ENCODE measurements around the gene LTBP1.
"Not testable (repeated sequence)": the region's sequence is repeated elsewhere in the genome, so short reads cannot be mapped to it uniquely, and the experiment has no call there.

The LTBP1 gene

GRCh38 chr2:33225350-33225749 lies 278.6 kb downstream of the LTBP1 start:
- no peak for DNase-seq (ENCODE audit: low spot score)

- no peak for DNase-seq (ENCODE audit: low spot score)
Measured at GRCh38 chr2:33226546-33226945, 279.8 kb downstream of the LTBP1 start.

GRCh38 chr2:33229646-33230045 lies 282.9 kb downstream of the LTBP1 start:
- no peak for DNase-seq (ENCODE audit: low spot score)

GRCh38 chr2:33230195-33230594 lies 283.4 kb downstream of the LTBP1 start:
- no peak for DNase-seq (ENCODE audit: low spot score)

GRCh38 chr2:33230842-33231241 lies 284.1 kb downstream of the LTBP1 start:
- no peak for DNase-seq (ENCODE audit: low spot score)

- not testable (repeated sequence) for DNase-seq (ENCODE audit: low spot score)
Measured at GRCh38 chr2:33235559-33235958, 288.8 kb downstream of the LTBP1 start.

- no peak for DNase-seq (ENCODE audit: low spot score)
Measured at GRCh38 chr2:33236482-33237385, 290.0 kb downstream of the LTBP1 start.

GRCh38 chr2:33238111-33238510 lies 291.4 kb downstream of the LTBP1 start:
- DNase-seq (ENCODE audit: low spot score), result no peak

GRCh38 chr2:33240178-33240577 lies 293.4 kb downstream of the LTBP1 start:
- no peak for DNase-seq (ENCODE audit: low spot score)

GRCh38 chr2:33241072-33241471 lies 294.3 kb downstream of the LTBP1 start:
- DNase-seq (ENCODE audit: low spot score), result no peak

GRCh38 chr2:33241581-33241980 lies 294.8 kb downstream of the LTBP1 start:
- DNase-seq (ENCODE audit: low spot score), result no peak

- DNase-seq (ENCODE audit: low spot score), result no peak
Measured at GRCh38 chr2:33242845-33243244, 296.1 kb downstream of the LTBP1 start.

- DNase-seq (ENCODE audit: low spot score), result no peak
Measured at GRCh38 chr2:33246432-33246831, 299.7 kb downstream of the LTBP1 start.

GRCh38 chr2:33247365-33247764 lies 300.6 kb downstream of the LTBP1 start:
- DNase-seq (ENCODE audit: low spot score), result no peak

- DNase-seq (ENCODE audit: low spot score), result no peak
Measured at GRCh38 chr2:33250417-33251029, 303.8 kb downstream of the LTBP1 start.

- DNase-seq (ENCODE audit: low spot score), result no peak
Measured at GRCh38 chr2:33256162-33256755, 309.5 kb downstream of the LTBP1 start.

- DNase-seq (ENCODE audit: low spot score), result no peak
Measured at GRCh38 chr2:33258387-33258786, 311.6 kb downstream of the LTBP1 start.

GRCh38 chr2:33262097-33262496 lies 315.3 kb downstream of the LTBP1 start:
- DNase-seq (ENCODE audit: low spot score), result no peak

GRCh38 chr2:33264766-33265165 lies 318.0 kb downstream of the LTBP1 start:
- DNase-seq (ENCODE audit: low spot score), result no peak

- no peak for DNase-seq (ENCODE audit: low spot score)
Measured at GRCh38 chr2:33265584-33266338, 319.0 kb downstream of the LTBP1 start.

GRCh38 chr2:33266467-33266866 lies 319.7 kb downstream of the LTBP1 start:
- no peak for DNase-seq (ENCODE audit: low spot score)

- DNase-seq (ENCODE audit: low spot score), result no peak
Measured at GRCh38 chr2:33267043-33267442, 320.3 kb downstream of the LTBP1 start.

Measured in activated CD4-positive, alpha-beta T cell treated with anti-CD3 and anti-CD28 coated beads, Interleukin-2, Interleukin-4, amounts not matched to agents 100 ng/mL and 50 ng/mL, durations not matched to agents 16 hours and 8 hours (primary cell).